HL-60 (cell line): Measurements from ENCODE around the gene LRRC8D.

Source experiments
- CTCF ChIP-seq: IDR thresholded peaks from one replicate; pipeline ENCODE4 v1.5.1; 2011; ENCODE audit warnings: low read length, control low read depth, inconsistent platforms; ENCODE audit not compliant: insufficient read depth
- GABPA ChIP-seq: IDR thresholded peaks from 2 replicates; pipeline ENCODE4 v1.6.1; 2012; ENCODE audit warnings: low read depth
- POLR2AphosphoS5 ChIP-seq: IDR thresholded peaks from 2 replicates; pipeline ENCODE4 v1.6.1; 2012; ENCODE audit warnings: low read depth
- REST ChIP-seq: IDR thresholded peaks from 2 replicates; pipeline ENCODE4 v1.6.1; 2012; ENCODE audit warnings: low read depth; ENCODE audit not compliant: insufficient replicate concordance
- SPI1 ChIP-seq: IDR thresholded peaks from 2 replicates; pipeline ENCODE4 v1.6.1; 2012; ENCODE audit warnings: low read depth, mild to moderate bottlenecking, borderline replicate concordance

- TF ChIP-seq CTCF (no peak), POLR2AphosphoS5 (no peak), REST (no peak), GABPA (no peak), SPI1 (no peak)
Observed at GRCh38 chr1:89827330-89827729, 6.5 kb downstream of the LRRC8D start.
